HG02798 (cell line): ENCODE measurements around the gene ZCCHC10.
"Not testable (repeated sequence)": the region's sequence is repeated elsewhere in the genome, so short reads cannot be mapped to it uniquely, and the experiment has no call there.

Experiments
- ATAC-seq: cut with Tn5 transposase; IDR thresholded peaks from one replicate; pipeline ENCODE4 v1.9.1; 2021; ENCODE audit warnings: mild to moderate bottlenecking; ENCODE audit not compliant: unreplicated experiment, poor library complexity

The ZCCHC10 gene

GRCh38 chr5:133046560-133046959 is 20.2 kb upstream of the ZCCHC10 start:
- not testable (repeated sequence) for ATAC-seq

DNA sequence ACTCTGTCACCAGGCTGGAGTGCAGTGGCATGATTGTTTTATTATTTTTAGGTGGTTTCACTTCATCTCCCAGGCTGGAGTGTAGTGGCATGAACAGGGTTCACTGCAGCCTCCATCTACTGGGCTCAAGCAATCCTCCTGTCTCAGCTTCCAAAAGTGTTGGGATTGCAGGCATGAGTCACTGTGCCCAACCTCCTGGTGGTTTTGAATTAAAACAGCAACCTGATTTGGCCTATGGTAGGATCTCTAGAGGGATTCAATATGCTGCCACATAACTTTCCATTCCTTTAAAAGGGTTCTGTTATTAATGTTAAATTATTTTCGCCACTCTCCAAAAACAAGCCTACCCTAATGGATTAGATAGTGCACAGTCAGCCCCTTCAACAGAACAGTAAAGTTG is 15.6 kb upstream of the ZCCHC10 start:
- no peak for ATAC-seq

DNA sequence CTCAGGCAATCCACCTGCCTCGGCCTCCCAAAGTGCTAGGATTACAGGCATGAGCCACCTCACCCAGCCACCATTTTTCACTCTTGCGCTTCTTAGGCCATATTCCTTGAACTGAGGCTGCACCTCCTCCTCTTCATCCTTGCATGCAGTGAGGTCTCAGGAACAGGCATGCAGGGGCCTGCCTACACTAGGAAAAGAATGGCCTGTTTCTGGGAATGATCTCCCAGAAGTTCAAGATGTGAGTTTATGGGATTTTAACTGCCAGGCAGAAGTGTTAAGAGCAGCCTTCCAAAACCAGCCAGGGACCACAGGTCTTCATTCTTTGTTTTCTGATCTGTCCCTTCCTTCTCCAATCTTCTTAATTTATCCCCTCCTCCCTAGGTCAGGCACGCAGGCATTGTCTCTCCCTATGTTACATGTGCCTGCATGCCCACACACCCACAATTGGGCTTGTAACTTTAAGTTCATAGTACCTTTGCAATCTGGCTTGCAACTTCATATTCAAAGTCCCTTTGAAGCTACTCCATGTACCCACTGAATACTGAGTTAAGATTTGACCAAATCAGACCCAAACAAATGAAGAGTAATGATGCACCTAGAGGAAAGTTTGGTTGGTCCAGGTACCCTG is 14.9 kb upstream of the ZCCHC10 start:
- ATAC-seq = no peak

- ATAC-seq = not testable (repeated sequence)
Observed at GRCh38 chr5:133036677-133037076, 10.3 kb upstream of the ZCCHC10 start.

DNA sequence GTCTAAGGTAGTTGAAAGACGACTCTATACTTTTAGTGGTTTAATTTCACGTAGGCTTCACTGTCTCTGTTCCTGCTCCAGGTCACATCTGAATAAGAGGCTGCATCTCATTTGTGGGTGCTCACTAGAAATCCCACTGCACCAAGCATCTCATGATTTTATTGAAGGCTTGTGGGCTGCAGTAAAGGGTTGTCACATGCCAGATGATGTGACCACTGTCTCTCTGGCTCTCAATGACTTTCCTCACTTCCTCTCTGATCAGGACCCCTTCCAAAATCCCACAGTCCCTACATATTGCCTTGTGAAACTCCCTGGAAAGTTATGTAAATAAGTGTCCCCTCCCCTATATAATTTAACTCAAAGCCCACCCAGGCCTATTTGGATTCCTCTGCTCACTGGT is 8.9 kb upstream of the ZCCHC10 start:
- ATAC-seq = no peak

DNA sequence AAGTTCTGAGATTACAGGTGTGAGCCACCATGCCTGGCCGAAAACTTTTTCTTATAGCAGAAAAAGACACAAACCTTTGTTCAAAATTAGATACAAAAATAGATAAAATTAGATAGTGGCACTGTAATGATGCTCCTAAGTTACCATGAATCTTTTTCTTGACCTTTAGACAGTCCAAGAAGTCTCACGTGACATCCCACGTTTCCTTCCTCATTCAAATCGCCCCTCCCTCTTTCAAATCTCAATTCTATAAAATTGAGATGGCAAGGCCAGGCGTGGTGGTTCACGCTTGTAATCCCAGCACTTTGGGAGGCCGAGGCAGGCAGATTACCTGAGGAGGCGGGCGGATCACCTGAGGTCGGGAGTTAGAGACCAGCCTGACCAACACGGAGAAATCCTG is 7.7 kb upstream of the ZCCHC10 start:
- no peak for ATAC-seq

GRCh38 chr5:133032852-133033742 is 6.7 kb upstream of the ZCCHC10 start:
- peak; percentile 69 for ATAC-seq

- no peak for ATAC-seq
Observed at GRCh38 chr5:133030343-133031005, 4.1 kb upstream of the ZCCHC10 start.

DNA sequence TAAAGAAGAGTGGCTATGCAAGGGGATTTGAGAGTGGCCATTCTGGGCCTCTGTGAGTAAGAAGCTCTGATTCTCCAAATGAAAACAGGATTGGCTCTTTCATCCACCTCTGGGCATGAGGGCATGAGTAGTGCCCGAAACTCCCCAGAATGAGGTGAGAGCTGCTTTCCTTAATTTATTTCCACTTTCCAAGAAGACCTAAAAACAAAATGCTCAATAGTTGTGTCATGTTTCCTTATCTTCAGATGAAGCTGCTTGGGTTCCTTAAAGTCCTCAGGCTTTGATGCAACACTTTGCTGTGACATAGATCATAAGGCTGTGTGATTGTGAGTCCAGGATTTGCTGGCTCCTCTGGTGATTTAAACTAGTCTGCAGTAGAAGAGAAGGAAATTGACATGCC is 3.1 kb upstream of the ZCCHC10 start:
- no peak for ATAC-seq

GRCh38 chr5:133026664-133027153 is 360 bp upstream of the ZCCHC10 start:
- no peak for ATAC-seq

DNA sequence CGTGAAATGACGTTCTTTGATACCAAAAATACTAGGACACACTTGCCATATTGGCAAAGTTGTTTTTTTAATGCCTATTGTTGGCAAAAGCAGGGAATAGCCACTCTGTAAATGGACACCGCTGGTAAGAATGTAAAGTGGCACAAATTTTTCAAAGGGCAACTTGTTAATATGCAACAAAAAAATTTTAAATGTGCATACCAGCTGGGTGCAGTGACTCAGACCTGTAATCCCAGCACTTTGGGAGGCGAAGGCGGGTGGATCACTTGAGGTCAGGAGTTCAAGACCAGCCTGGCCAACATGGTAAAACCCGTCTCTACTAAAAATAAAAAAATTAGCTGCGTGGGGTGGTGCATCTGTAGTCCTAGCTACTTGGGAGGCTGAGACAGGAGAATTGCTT is 6.9 kb downstream of the ZCCHC10 start:
- ATAC-seq = not testable (repeated sequence)

- ATAC-seq = no peak
Observed at GRCh38 chr5:133017964-133018363, 8.4 kb downstream of the ZCCHC10 start.

- ATAC-seq = no peak
Observed at GRCh38 chr5:133015466-133015865, 10.9 kb downstream of the ZCCHC10 start.

GRCh38 chr5:133008455-133008854 is 17.9 kb downstream of the ZCCHC10 start:
- ATAC-seq = not testable (repeated sequence)

GRCh38 chr5:133006653-133007052 is 19.7 kb downstream of the ZCCHC10 start:
- no peak for ATAC-seq

GRCh38 chr5:132999246-132999645 is 27.1 kb downstream of the ZCCHC10 start:
- no peak for ATAC-seq

GRCh38 chr5:132998556-132998955 is 27.8 kb downstream of the ZCCHC10 start:
- ATAC-seq = no peak

DNA sequence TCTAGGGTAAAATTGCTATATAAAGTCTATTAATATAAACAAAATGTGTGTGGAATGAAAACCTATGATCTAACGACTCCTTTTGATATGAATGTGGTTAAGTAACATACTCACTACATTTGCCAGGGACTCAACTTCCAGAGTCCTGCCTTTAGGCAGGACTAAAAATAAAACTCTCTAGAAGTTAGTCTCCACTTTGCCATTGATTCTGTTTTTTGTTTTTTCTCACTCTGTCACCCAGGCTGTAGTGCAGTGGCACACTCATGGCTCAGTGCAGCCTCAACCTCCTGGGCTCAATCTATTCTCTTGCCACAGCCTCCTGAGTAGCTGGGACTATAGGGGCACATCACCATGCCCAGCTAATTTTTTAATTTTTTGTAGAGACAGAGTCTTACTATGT is 30.0 kb downstream of the ZCCHC10 start:
- ATAC-seq = no peak

- no peak for ATAC-seq
Observed at GRCh38 chr5:132987531-132988408, 38.6 kb downstream of the ZCCHC10 start.

GRCh38 chr5:132982971-132983370 is 43.4 kb downstream of the ZCCHC10 start:
- ATAC-seq = not testable (repeated sequence)
